AML-193 (cell line): ENCODE results near the gene TBCB.
"Not testable (repeated sequence)": the region's sequence is repeated elsewhere in the genome, so short reads cannot be mapped to it uniquely, and the experiment has no call there.

Experiments
- DNase-seq, 2 experiments: peaks; one replicate each; lab custom pipeline; 2025; lab: John Stamatoyannopoulos, UW

TBCB gene

GRCh38 chr19:36101550-36102327, 13.5 kb upstream of the TBCB start:
- DNase-seq: no peak

GRCh38 chr19:36103040-36103626, 12.1 kb upstream of the TBCB start:
- no peak for DNase-seq

GRCh38 chr19:36103842-36104552, 11.3 kb upstream of the TBCB start:
- no peak for DNase-seq

- DNase-seq: no peak
Observed at GRCh38 chr19:36106441-36106840, 8.8 kb upstream of the TBCB start.

- no peak for DNase-seq
Observed at GRCh38 chr19:36106991-36107390, 8.3 kb upstream of the TBCB start.

GRCh38 chr19:36108684-36109083, 6.6 kb upstream of the TBCB start:
- no peak for DNase-seq

- DNase-seq: no peak
Observed at GRCh38 chr19:36110487-36111199, 4.6 kb upstream of the TBCB start, which contains the start of gene OVOL3. Gene OVOL3 (plus strand): TSS chr19:36111143. CDS start chr19:36111203, 60 bp downstream.

- DNase-seq: no peak
Observed at GRCh38 chr19:36111200-36111539, 4.1 kb upstream of the TBCB start.

GRCh38 chr19:36112678-36113077, 2.6 kb upstream of the TBCB start:
- no peak for DNase-seq

- no peak for DNase-seq
Observed at GRCh38 chr19:36113425-36113824, 1.8 kb upstream of the TBCB start.

GRCh38 chr19:36113894-36114720, 1.2 kb upstream of the TBCB start:
- DNase-seq: no peak

GRCh38 chr19:36114721-36115452, 381 bp upstream of the TBCB start, which contains the start of gene POLR2I:
Gene POLR2I (minus strand): TSS chr19:36114875. CDS start chr19:36114856, 19 bp downstream.
- peak; percentile 99 for DNase-seq

- DNase-seq: no peak
Observed at GRCh38 chr19:36116344-36116637, 1.0 kb downstream of the TBCB start.

GRCh38 chr19:36120092-36120983, 5.1 kb downstream of the TBCB start:
- no peak for DNase-seq

- no peak for DNase-seq
Observed at GRCh38 chr19:36120984-36121358, 5.7 kb downstream of the TBCB start.

- no peak for DNase-seq
Observed at GRCh38 chr19:36121486-36122124, 6.3 kb downstream of the TBCB start.

- no peak for DNase-seq
Observed at GRCh38 chr19:36125557-36125956, 10.3 kb downstream of the TBCB start.

GRCh38 chr19:36128392-36128736, 13.1 kb downstream of the TBCB start:
- DNase-seq: peak; percentile 57 to 70

- not testable (repeated sequence) for DNase-seq
Observed at GRCh38 chr19:36131221-36131620, 16.0 kb downstream of the TBCB start.

- not testable (repeated sequence) for DNase-seq
Observed at GRCh38 chr19:36134867-36135266, 19.6 kb downstream of the TBCB start.
